Lung (tissue), 12 donors: ENCODE results near the gene PANK4. TPM values are rescaled to one million over a fixed set of nuclear protein-coding genes. Genes with fewer than 3 reads are reported as not detected.

ENCODE experiments used
- ATAC-seq: fragments of 200-7000 bp; cut with Tn5 transposase; one replicate; pipeline ENCODE4 v1.9.1; 2020; ENCODE audit warnings: moderate number of reproducible peaks; ENCODE audit not compliant: insufficient read depth, low FRiP score
- DNase-seq, 3 donors: peaks; one replicate each; pipeline ENCODE4 v3.0.0-alpha.2; 2013 to 2017
- H3K27ac ChIP-seq, 2 donors: one replicate each; pipeline ENCODE4 v1.5.1; 2013; ENCODE audit warnings: mild to moderate bottlenecking in 2 of 2, moderate library complexity in 2 of 2, control low read depth in 1 of 2, inconsistent platforms in 1 of 2, low read depth in 1 of 2, low read length in 1 of 2
- H3K27me3 ChIP-seq, 3 donors: one replicate each; pipeline ENCODE4 v1.5.1; 2013; ENCODE audit warnings: low read length in 2 of 3; ENCODE audit not compliant: control insufficient read depth in 3 of 3, insufficient read depth in 3 of 3
- H3K36me3 ChIP-seq, 4 donors: one replicate each; pipeline ENCODE4 v1.5.1; 2013; ENCODE audit warnings: low read length in 4 of 4, mild to moderate bottlenecking in 1 of 4, moderate library complexity in 1 of 4; ENCODE audit not compliant: control insufficient read depth in 4 of 4, insufficient read depth in 4 of 4
- H3K4me1 ChIP-seq, 5 donors: one replicate each; pipeline ENCODE4 v1.5.1; 2013; ENCODE audit warnings: low read length in 5 of 5, mild to moderate bottlenecking in 2 of 5, moderate library complexity in 1 of 5; ENCODE audit not compliant: control insufficient read depth in 5 of 5, insufficient read depth in 5 of 5
- H3K4me3 ChIP-seq: one replicate; pipeline ENCODE4 v1.5.1; 2013; ENCODE audit warnings: mild to moderate bottlenecking, control low read depth, moderate library complexity
- H3K9ac ChIP-seq, 2 donors: one replicate each; pipeline ENCODE4 v1.5.1; 2013; ENCODE audit warnings: low read length in 2 of 2, control low read depth in 1 of 2; ENCODE audit not compliant: insufficient read depth in 1 of 2
- H3K9me3 ChIP-seq, 4 donors: one replicate each; pipeline ENCODE4 v1.5.1; 2013; ENCODE audit warnings: low read length in 3 of 4, mild to moderate bottlenecking in 1 of 4, moderate library complexity in 1 of 4; ENCODE audit not compliant: control insufficient read depth in 4 of 4, insufficient read depth in 3 of 4
- WGBS, 2 donors: extraction: QIAGEN DNeasy Blood & Tissue Kit; methylation state at CpG; one replicate each; pipeline ENCODE4 v1.1.7; 2013; 5-methylcytosine and 5-hydroxymethylcytosine counted together
- polyA plus RNA-seq, 2 donors: library from polyadenylated mRNA; stranded (reverse); fragments of 200-250 nt; gene quantifications; one replicate each; pipeline ENCODE4 v1.2.1, GENCODE V29; 2013
- total RNA-seq, 2 donors: library from RNA; depleted of rRNA in 1 of 2; stranded (reverse); fragments of >200 nt in 1 of 2; gene quantifications; one replicate each; pipeline ENCODE4 v1.2.1, GENCODE V29; 2014 to 2021
- TF ChIP-seq, protein P1 (sequence below): IDR thresholded peaks from 2 replicates; pipeline ENCODE4 v1.5.1; 2012; ENCODE audit warnings: mild to moderate bottlenecking; ENCODE audit errors: control extremely low read depth, extremely low read depth
- donor health status: control.
- donor health status: control.
- donor health status: Bipolar disorder and iron deficiency.
- donor health status: healthy.
- donor health status: DM: yes; HTN: yes; CAD: no.

Gene PANK4
- total and polyA plus RNA-seq, 4 donors: 17.6 to 36.3 (median 21.7) TPM

DNA sequence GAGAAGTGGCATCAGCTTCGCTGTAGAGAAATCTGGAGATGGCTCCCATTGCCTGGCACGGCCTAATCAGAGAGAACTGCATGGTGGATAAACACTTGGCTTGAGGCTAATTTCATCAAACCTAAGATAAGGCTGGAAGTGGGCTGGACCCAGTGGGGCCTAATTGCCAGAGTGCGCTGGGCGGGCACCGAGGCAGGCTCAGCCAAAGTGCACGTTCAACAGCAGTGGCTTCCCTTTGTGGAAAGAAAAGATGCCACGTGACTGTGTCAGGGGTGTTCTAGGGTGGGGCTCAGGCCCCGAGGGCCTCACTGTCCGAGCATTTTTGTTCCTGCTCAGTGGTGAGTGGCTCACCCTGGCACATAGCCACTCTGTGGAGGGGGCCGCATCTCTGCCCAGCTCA, 44.5 kb downstream of the PANK4 start:
- peak; percentile 7 for ATAC-seq
- DNase-seq: no peak
- no peak overlapping the region for H3K9ac ChIP-seq
- H3K27ac ChIP-seq: no peak overlapping the region
- H3K36me3 ChIP-seq: no peaks in the 10 kb centered on the region
- no peaks in the 10 kb centered on the region for H3K9me3 ChIP-seq
- no peak overlapping the region for H3K4me3 ChIP-seq
- WGBS, 2 donors: 67 to 74% methylated on average over 10 of the region's 10 CpGs
- no peaks in the 10 kb centered on the region for H3K4me1 ChIP-seq
- TF ChIP-seq, protein P1, sequence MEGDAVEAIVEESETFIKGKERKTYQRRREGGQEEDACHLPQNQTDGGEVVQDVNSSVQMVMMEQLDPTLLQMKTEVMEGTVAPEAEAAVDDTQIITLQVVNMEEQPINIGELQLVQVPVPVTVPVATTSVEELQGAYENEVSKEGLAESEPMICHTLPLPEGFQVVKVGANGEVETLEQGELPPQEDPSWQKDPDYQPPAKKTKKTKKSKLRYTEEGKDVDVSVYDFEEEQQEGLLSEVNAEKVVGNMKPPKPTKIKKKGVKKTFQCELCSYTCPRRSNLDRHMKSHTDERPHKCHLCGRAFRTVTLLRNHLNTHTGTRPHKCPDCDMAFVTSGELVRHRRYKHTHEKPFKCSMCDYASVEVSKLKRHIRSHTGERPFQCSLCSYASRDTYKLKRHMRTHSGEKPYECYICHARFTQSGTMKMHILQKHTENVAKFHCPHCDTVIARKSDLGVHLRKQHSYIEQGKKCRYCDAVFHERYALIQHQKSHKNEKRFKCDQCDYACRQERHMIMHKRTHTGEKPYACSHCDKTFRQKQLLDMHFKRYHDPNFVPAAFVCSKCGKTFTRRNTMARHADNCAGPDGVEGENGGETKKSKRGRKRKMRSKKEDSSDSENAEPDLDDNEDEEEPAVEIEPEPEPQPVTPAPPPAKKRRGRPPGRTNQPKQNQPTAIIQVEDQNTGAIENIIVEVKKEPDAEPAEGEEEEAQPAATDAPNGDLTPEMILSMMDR: no peak
- no peaks in the 10 kb centered on the region for H3K27me3 ChIP-seq

- no peak for ATAC-seq
- no peaks in the 10 kb centered on the region for H3K27me3 ChIP-seq
- WGBS, 2 donors: 90 to 94% methylated on average over 12 of the region's 12 CpGs
- DNase-seq: no peak
- H3K36me3 ChIP-seq: no peaks in the 10 kb centered on the region
- TF ChIP-seq, protein P1: no peak
- no peak overlapping the region for H3K4me3 ChIP-seq
- H3K27ac ChIP-seq: no peak overlapping the region
- H3K4me1 ChIP-seq: no peaks in the 10 kb centered on the region
- no peaks in the 10 kb centered on the region for H3K9me3 ChIP-seq
- H3K9ac ChIP-seq: no peak overlapping the region
Observed at GRCh38 chr1:2480986-2481364, 45.4 kb downstream of the PANK4 start.

DNA sequence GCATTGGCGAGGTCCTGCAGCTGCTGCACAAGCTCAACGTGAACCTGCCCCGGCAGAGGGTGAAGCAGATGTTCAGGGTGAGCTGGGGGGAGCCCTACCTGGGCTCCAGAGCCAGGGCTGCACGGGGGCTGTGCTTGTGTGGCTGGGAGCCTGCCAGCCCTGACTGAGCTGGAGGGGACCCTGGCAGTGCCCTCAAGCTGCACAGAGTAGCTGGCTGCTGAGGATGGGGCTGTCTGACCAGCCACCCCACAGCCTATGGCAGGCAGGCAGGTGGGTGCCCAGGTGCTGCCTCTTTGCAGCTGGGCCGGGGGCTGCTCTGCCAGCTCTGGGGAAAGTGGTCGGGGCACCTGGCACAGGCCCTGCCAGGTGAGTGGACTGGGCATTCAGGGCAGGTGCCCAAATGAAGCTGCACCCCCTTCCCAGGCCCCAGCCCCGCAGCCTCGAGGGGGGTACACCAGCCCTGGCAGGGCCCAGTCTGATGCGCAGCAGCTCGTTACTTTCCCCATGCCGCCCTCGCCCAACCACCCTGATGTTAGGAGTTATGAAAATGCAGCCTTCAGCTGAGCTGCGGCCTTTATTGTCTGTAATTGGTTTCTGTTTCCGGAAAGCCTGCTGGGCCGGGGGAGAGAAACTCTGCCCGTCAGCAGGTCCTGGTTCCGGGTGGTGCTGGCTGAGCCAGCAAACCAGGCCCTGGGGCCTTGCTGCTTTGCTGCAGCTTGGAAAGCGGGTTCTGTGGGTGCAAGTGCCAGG, 46.0 kb downstream of the PANK4 start:
- WGBS, 2 donors: 78 to 93% methylated on average over 18 of the region's 18 CpGs
- Histone ChIP-seq H3K27ac (no peak overlapping the region), H3K36me3 (no peaks in the 10 kb centered on the region), H3K4me1 (no peaks in the 10 kb centered on the region), H3K27me3 (no peaks in the 10 kb centered on the region), H3K9me3 (no peaks in the 10 kb centered on the region), H3K9ac (no peak overlapping the region), H3K4me3 (no peak overlapping the region)
- ATAC-seq (no peak), DNase-seq (no peak)
- TF ChIP-seq, protein P1: no peak

GRCh38 chr1:2479618-2480017, 46.8 kb downstream of the PANK4 start:
- Histone ChIP-seq H3K9ac (no peak overlapping the region), H3K9me3 (no peaks in the 10 kb centered on the region), H3K4me1 (peaks cover 0 to 6% (median 0%) of the 10 kb centered on the region in 5 donors), H3K4me3 (no peak overlapping the region), H3K36me3 (no peaks in the 10 kb centered on the region), H3K27ac (no peak overlapping the region), H3K27me3 (no peaks in the 10 kb centered on the region)
- ATAC-seq (no peak), DNase-seq (no peak)
- 87 to 92% methylated on average over 28 of the region's 28 CpGs for WGBS, 2 donors
- TF ChIP-seq, protein P1: no peak
